GM18868 (cell line): ENCODE measurements around the gene RAB6C.
A peak's percentile ranks its signal among the peaks of the same experiment; 100 is the strongest.
"Not testable (repeated sequence)": the region's sequence is repeated elsewhere in the genome, so short reads cannot be mapped to it uniquely, and the experiment has no call there.

Experiments
- ATAC-seq: cut with Tn5 transposase; IDR thresholded peaks from one replicate; pipeline ENCODE4 v1.9.1; 2021; ENCODE audit warnings: mild to moderate bottlenecking, moderate library complexity; ENCODE audit not compliant: unreplicated experiment

The RAB6C gene

DNA sequence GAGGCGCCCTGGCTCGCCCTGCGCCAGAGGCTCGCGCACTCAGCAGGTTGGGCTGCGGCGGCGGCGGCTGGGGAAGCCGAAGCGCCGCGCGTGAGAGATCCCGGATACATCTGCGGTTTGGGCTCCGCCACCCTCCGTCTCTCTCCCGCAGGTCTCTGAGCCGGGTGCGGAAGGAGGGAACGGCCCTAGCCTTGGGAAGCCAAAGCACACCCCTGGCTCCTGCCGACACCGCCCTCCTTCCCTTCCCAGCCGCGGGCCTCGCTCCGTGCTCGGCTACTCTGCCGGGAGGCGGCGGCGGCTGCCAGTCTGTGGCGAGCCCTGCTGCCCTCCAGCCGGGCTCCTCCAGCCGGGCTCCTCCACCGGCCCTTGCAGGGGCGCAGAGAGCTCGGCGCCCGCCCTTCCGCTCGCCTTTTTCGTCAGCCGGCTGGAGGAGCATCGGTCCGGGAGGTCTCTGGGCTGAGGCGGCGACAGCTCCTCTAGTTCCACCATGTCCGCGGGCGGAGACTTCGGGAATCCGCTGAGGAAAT, at the start of gene RAB6C:
TSS of gene RAB6C (plus strand) at position 38 of the 527 bp plus-strand sequence. CDS start at position 488, 450 bp downstream.
- not testable (repeated sequence) for ATAC-seq

DNA sequence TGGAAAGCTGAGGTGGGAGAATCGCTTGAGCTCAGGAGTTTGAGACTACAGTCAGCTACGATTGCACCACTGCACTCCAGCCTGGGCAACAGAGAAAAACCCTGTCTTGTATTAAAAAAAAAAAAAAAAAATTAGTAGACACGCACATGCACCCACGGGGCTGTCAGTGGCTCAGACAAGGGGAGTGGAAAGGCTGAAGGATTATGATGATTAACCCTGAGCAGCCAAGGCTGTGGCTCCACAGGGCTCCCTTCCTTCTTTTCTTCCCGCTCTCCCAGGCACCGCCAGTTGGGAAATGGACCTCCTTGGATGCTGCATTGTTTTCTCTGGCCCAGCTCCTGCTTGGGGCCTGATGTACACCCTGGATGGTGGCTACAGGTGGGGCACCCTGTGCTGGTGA, 49.0 kb upstream of the RAB6C start:
- no peak for ATAC-seq

DNA sequence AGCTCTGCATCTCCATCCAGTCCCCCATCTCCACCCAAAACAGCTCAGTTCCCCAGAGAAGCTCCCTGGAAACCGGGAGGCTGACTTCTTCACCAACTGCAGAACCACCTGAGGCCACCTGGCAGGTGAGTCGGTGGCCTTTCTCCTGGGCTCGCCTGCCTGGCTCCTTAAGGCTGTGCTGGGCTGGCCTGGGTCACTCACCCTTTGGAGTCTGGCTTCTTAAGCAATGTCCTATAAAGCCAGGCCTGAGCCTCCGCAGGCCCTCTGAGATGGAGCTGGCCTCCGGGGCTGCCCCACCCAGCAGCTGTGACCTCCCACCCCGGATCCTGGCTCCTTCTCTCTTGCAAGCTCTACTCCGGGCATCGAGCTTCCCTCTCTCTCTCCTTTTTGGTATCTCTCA, 46.1 kb upstream of the RAB6C start:
- not testable (repeated sequence) for ATAC-seq

DNA sequence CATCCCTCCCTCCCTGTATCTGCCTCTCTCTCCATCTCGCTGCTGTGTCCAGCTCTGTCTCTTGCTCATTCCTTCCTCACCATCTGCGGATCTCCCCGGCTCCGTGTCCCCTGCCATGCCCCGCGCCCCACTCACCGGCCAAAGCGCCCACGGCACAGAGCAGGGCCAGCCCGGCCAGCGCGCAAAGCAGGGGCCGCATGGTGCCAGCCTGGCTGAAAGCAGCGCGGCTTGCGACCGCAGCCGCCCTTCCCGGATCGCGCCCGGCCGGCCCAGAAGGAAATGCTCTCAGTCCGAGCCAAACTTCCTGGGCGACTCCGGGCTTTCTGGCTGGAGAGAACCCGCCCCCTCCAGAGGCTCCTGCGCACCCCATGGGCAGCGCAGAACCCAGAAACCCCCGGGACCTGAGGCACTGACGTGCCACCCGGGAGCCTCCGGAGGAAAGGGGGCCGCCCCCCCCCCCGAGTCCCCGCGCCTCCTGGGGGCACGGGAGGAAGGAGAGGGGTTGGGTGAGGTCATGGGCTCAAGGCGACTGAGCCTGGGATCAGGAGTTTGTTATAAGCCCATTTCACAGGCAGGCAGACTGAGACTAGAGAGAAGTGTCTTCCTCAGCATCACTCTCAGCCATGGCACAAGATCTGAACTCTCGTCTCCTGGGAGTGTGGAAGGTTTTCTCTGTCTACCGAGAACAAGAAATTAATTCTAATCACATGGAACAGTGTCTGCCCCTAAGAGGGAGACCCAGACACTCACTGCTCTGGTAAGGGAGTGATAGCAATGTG, 45.2 kb upstream of the RAB6C start:
- ATAC-seq, result no peak

DNA sequence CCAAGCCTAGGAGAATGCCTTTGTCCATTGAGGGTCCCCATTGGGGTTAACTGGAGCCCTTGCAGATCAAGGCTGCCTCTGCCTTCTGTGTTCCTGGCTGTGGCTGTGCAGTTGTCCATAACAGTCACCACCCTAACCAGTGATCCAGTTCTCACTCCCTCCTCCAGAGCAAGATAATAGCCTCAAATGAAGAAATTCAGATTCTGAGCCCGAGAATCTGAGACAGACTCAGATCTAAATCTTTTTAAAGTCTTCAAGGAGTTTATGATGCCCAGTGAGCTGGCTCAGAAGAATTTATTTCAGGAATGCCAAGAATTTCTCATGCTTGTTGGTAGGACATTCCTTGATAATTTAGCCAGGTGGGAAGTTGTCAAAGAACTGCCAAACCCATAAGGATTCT, 44.3 kb upstream of the RAB6C start:
- ATAC-seq, result no peak

DNA sequence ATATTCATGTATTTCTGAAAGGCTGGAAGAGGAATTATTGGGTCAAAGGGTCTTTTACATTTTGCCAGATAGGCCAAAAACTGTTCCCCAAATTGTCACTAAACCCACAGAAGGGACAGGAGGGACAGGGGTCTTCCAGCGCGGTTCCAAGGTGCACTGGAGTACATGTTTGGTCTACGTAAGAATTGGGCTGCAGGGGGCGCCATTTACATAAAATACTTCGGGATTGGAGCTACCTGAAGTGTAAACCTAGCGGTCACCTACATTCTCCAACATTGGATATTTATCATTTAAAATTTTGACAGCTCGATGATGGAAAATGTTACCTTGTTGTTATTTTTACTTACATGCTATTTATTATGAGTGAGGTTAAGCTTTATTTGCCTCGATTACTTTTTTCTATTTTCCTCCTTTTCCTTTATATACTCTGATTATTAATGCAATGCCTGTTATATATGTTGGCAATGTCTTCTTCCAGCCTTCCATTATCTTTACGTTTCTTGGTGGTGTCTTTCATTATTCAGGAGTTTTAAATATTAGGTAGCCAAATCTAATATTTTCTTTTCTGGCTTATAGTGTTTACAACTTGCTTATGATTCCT, 43.0 kb upstream of the RAB6C start:
- peak; percentile 50 for ATAC-seq

DNA sequence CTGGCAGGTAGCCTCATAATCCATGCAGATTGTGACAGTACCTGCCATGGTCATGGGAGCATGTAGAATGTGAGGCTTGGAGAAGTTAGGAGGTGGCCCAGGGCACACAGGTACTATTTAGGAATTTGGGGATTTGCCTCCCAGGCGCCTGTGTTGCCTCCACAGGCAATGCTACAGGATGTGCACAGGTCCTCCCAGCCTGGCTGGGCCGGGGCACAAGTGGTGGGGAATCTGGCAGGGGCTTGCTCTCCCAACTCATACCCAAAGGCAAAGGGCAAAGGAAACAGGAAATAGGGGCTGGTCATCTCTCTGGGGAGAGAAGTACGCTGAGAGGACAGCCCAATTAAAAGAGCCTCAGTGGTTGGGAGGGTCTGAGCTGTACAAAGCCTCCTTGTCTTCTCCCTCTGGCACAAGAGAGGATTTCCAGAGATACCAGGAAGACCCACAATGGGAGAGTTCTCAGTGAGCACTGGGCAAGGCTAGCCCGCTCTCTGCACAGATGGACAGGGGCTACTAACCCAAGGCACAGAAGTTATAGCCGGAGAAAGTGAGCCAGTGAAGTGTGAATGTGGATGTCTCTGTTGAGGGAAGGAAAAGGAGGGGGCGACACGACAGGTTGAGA, 40.5 kb upstream of the RAB6C start:
- ATAC-seq, result not testable (repeated sequence)

DNA sequence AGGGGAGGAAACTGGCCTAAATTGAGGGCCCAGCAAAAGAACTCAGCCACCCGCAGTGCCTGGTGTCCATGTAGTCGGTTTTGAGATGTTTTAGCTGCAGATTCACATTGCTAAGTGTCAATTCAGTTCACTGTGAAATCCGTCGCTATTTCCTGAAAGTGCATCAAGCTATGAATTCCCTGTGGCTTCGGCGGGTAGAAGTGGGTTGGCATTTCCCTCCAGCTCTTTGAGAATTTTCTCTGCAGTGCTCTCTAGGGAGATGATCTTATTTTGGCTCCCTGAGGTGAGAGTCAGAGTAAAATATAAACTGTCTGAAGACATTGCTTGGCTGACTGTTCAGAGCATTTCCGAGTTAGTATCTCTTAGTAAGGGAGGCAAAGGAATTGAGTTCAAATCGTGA, 36.0 kb upstream of the RAB6C start:
- ATAC-seq, result not testable (repeated sequence)

DNA sequence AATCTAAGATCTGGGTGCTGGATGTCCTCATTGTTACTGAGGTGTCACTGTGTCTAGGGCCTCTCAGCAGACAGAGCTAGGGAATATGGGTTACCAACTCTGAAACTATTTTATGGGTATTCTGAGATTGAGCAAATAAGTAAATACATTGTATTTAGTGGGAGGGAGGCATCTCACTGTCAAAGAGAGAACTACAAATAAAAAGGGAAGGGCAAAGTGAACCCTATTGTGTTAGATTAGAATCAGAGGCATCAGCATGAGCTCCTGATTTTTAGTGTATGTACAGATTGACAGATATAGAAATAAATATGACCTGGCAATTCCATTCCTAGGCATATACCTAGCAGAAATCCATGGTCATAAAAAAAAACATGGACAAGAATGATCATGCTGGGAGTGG, 33.9 kb upstream of the RAB6C start:
- ATAC-seq, result no peak

DNA sequence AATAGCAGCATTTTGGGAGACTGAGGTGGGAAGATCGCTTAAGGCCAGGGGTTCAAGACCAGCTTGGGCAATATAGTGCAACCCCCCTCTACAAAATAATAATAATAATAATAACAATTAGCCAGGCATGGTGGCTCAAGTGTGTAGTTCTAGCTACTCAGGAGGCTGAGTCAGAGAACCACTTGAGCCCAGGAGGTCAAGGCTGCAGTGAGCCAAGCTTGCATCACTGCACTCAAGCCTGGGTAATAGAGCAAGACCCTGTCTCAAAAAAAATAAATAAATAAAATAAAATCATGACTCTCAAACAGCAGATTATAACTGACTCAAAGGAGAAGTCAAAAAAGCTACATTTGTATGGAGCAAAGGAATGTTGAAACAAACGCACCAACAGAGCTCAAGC, 31.8 kb upstream of the RAB6C start:
- not testable (repeated sequence) for ATAC-seq

DNA sequence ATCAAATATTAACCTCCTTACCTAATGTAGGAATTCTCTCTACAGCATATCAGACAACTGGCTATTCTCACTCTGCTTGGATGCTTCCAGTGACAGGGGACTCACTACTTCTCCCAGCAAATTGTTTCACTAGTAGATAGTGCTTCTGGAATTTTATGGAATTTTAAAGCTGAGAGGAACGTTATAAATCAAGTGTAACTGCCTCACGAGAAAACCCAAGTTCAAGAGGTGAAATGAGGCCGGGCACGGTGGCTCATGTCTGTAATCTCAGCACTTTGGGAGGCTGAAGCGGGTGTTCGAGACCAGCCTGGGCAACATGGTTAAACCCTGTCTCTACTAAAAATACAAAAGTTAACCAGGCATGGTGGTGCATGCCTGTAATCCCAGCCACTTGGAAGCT, 23.3 kb upstream of the RAB6C start:
- ATAC-seq, result not testable (repeated sequence)

DNA sequence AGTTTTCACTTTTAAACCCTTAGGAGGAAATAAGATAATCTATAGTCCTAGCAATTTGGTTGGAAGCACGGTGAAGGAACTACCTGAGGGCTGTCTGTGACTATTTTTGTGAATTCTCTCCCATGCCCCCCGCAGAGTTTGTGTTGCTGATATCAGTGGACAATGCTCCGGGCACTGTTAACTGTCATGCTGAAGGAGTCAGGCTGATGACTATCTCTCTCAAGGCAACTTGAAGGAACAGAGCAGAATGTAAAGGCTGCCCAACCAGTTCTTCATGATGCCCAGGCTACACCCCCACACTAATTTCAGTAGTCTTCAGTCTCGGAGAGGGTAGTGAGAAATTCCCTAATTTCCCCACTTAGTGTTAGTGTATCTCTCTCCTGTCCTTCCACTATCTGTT, 21.6 kb upstream of the RAB6C start:
- no peak for ATAC-seq

DNA sequence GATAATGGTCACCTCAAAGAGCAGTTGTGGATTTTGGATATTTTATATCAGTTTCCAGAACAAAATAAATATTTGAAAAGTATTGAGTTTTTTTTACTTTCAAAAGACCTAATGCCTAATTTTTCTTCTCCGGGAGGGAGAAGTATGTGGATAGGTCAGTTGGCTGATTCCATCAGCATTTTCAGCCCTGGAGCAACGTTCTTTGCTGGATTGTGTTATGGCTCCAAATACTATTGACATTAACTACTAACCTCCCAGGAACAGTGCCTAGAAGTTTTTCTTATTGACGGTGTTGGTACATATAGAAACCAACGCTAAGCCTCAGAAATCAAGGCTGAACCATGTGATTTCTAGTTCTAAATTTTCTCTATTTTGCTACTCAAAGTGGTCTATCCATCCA, 20.7 kb upstream of the RAB6C start:
- ATAC-seq, result not testable (repeated sequence)

DNA sequence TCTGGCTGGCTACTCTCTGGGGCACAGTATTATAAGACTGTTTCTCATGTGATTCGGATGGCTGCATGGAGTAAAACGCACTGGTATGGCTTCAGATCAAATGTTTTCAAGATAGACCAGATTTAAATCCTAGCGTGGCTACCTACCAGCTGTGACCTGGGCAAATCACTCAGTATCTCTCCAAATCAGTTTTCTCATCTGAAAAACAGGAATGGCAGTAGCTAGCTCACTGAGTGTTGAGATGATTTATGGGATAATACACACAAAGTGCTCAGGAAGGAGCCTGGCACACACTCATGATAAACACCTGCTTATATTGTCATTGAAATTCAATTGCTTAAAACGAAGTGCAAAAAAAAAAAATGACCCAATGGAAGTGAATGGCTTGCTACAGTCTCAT, 10.9 kb upstream of the RAB6C start:
- ATAC-seq, result not testable (repeated sequence)

DNA sequence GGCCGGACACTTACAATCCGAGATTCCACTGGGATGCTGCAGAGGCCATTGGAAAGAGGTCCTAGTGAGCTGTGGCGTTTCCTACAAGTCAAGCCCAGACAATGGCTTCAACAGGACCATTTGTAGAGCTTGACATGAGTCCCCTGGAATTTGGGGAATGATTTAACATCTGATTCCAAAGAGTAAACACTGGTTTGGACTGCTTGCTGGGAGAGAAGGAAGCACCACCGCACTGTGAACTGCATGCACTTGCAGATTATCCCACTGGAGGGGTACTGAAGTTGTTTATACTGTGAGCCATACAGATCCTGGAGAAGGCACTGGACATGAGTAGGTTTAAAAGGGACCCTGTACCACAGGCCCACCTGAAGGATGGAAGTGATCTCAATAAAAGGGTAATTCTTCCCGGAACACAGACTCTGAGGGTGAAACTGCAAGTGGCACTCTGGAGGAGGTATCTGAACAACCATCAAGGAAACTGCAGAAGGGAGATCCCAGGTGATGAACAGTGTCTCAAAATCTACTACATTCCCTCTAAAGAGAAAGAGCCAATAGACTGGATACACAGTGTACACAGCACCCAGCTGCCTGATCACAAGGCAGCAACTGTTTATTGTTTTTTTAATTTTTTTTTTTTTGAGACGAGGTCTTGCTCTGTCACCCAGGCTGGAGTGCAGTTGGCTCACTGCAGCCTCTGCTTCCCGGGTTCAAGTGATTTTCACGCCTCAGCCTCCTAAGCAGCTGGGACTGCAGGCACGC, 4.3 kb upstream of the RAB6C start:
- ATAC-seq, result no peak

DNA sequence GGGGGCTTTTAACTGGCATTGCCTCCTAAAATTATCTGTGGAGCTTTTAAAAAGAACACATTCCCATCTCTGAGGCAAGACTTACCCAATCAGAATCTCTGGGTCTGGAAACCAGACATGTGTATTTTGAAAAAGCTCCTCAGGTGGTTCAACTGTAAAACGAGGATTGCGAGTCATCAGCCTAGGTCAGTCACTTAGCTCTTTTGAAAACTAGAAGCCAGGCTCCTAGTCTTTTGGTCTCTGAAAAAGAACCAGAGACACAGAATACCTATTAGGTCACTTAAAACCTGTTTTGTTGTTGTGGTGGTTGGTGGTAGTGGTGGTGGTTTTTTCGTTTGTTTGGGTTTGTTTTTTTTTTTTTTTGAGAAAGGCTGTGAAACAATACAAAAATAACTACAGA, 2.5 kb upstream of the RAB6C start:
- not testable (repeated sequence) for ATAC-seq

DNA sequence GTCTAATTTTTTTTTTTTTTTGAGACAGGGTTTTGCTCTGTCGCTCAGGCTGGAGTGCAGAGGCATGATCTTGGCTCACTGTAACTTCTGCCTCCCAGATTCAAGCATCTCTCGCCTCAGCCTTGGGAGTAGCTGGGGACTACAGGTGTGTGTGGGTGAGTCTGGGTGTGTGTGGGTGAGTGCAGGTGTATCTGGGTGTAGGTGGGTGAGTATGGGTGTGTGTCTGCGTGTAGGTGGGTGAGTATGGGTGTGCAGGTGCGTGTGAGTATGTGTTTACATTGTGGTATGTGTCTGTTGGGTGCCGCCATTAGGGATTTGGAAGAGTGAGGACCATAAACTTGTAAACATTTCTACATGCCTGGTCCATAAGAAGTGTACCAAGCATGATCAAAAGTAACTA, 1.5 kb upstream of the RAB6C start:
- ATAC-seq, result no peak

DNA sequence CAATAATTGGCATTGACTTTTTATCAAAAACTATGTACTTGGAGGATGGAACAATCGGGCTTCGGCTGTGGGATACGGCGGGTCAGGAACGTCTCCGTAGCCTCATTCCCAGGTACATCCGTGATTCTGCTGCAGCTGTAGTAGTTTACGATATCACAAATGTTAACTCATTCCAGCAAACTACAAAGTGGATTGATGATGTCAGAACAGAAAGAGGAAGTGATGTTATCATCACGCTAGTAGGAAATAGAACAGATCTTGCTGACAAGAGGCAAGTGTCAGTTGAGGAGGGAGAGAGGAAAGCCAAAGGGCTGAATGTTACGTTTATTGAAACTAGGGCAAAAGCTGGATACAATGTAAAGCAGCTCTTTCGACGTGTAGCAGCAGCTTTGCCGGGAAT, 780 bp downstream of the RAB6C start:
- ATAC-seq, result not testable (repeated sequence)

DNA sequence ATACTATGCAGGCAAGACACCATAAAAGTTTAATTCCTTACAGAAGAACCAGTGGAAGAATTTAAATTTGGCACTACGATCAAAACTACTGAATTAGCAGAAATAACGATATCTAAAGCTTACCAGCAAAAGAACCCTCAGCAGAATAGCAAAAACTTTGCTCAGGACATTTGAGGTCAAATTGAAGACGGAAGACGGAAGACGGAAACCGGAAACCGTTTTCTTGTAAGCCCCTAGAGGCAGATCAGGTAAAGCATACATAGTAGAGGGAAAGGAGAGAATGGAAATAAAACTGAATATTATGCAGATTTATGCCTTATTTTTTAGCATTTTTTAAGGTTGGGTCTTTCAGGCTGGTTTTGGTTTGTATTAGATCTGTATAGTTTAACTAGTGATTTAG, 2.2 kb downstream of the RAB6C start:
- not testable (repeated sequence) for ATAC-seq

DNA sequence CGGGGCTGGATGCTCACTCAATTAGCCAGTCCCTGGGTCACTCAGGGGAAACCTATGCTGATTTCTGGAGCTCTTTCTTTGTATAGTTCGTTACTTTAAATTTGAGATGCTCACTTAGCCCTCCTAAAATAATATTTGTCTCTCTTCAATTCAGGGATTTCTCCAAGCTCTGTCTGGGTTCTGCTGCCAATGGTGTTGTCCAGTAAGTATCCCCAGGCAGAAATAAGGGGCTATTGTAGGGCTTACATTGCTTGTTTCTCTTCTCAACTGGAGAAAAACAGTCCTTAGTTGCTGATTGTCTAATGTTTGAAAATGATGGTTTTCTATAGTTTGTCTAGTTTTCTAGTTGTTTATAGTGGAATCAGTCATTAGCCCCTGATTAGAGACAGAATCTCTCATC, 5.0 kb downstream of the RAB6C start:
- no peak for ATAC-seq

DNA sequence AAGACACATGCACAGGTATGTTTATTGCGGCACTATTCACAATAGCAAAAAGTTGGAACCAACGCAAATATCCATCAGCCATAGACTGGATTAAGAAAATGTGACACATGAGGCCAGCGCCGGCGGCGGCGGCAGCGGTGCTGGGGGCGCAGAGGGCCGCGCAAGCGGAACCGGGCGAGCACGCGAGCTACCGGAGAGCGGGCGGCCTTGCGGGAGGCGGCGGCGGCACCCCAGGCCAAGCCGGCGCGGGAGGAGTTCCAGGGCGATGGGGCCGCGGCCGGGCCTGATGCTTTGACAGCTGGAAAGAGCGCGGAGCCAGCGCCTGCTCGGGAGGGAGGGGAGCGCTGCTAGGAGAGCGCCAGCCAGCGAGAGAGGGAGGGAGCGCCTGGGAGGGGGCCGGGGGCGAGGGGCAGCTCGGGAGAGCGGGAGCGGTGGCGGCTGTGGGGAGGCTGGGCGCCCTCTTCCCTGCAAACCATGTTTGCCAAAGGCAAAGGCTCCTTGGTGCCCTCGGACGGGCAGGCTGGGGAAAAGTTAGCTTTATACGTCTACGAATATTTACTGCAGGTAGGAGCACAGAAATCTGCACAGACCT, 13.0 kb downstream of the RAB6C start:
- not testable (repeated sequence) for ATAC-seq
